Inferior parietal cortex (tissue), 1 donor: ENCODE data around the gene VSIG10L.

Experiments
- DNase-seq: peaks from one replicate; pipeline ENCODE4 v3.0.0-alpha.2; 2016; ENCODE audit errors: extremely low spot score

VSIG10L gene

GRCh38 chr19:51338563-51339312 lies 3.2 kb downstream of the VSIG10L start:
- DNase-seq: peak; percentile 61

- DNase-seq: no peak
Measured at GRCh38 chr19:51337861-51338562, 3.9 kb downstream of the VSIG10L start.

GRCh38 chr19:51337141-51337860 lies 4.6 kb downstream of the VSIG10L start:
- DNase-seq: no peak

GRCh38 chr19:51333836-51334460 lies 8.0 kb downstream of the VSIG10L start:
- no peak for DNase-seq

- no peak for DNase-seq
Measured at GRCh38 chr19:51331716-51332115, 10.2 kb downstream of the VSIG10L start.

- DNase-seq: no peak
Measured at GRCh38 chr19:51331193-51331592, 10.7 kb downstream of the VSIG10L start.

GRCh38 chr19:51330366-51330765 lies 11.6 kb downstream of the VSIG10L start:
- DNase-seq: no peak

- no peak for DNase-seq
Measured at GRCh38 chr19:51329411-51329810, 12.5 kb downstream of the VSIG10L start.

GRCh38 chr19:51327066-51328001 lies 14.6 kb downstream of the VSIG10L start:
- no peak for DNase-seq

GRCh38 chr19:51326216-51327065 lies 15.5 kb downstream of the VSIG10L start:
- no peak for DNase-seq

GRCh38 chr19:51325161-51325976 lies 16.6 kb downstream of the VSIG10L start:
- DNase-seq: no peak

GRCh38 chr19:51324167-51324481 lies 17.8 kb downstream of the VSIG10L start:
- no peak for DNase-seq

- DNase-seq: no peak
Measured at GRCh38 chr19:51323481-51324166, 18.3 kb downstream of the VSIG10L start.

- no peak for DNase-seq
Measured at GRCh38 chr19:51321799-51322198, 20.1 kb downstream of the VSIG10L start.

GRCh38 chr19:51320280-51320657 lies 21.7 kb downstream of the VSIG10L start:
- DNase-seq: no peak

- no peak for DNase-seq
Measured at GRCh38 chr19:51319649-51320279, 22.2 kb downstream of the VSIG10L start.

- no peak for DNase-seq
Measured at GRCh38 chr19:51318687-51319648, 23.0 kb downstream of the VSIG10L start.
